ENCODE data around the gene RWDD4.

The RWDD4 gene

DNA sequence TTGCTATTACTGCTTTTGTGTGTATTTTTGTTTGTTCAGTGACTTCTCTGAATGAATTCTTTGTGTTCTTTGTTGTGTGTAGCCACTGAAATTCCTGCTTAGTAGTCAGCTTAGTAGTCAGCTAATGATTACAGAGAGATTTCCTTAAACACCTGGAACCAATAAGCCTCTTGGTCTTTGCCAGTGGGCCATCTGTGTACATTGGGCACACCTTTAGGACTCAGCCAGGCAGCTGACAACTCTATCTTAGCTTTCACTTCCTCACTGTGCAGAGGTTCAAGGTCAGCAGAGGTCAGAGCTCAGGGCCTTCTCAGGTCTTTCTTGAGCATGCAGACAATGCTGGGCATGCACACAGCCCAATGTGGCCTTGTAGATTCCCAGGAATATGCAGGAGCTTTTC lies 59.3 kb downstream of the RWDD4 start:
- no peak overlapping the region for H3K4me3 ChIP-seq (replicated peaks; ENCODE audit: low read depth, low read length)
- DNase-seq (ENCODE audit: extremely low read depth, low read depth), result no peak
- TF ChIP-seq, protein P1, sequence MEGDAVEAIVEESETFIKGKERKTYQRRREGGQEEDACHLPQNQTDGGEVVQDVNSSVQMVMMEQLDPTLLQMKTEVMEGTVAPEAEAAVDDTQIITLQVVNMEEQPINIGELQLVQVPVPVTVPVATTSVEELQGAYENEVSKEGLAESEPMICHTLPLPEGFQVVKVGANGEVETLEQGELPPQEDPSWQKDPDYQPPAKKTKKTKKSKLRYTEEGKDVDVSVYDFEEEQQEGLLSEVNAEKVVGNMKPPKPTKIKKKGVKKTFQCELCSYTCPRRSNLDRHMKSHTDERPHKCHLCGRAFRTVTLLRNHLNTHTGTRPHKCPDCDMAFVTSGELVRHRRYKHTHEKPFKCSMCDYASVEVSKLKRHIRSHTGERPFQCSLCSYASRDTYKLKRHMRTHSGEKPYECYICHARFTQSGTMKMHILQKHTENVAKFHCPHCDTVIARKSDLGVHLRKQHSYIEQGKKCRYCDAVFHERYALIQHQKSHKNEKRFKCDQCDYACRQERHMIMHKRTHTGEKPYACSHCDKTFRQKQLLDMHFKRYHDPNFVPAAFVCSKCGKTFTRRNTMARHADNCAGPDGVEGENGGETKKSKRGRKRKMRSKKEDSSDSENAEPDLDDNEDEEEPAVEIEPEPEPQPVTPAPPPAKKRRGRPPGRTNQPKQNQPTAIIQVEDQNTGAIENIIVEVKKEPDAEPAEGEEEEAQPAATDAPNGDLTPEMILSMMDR (IDR thresholded peaks at IDR 0.05; ENCODE audit: low read depth, low read length, missing control alignments), result no peak

DNA sequence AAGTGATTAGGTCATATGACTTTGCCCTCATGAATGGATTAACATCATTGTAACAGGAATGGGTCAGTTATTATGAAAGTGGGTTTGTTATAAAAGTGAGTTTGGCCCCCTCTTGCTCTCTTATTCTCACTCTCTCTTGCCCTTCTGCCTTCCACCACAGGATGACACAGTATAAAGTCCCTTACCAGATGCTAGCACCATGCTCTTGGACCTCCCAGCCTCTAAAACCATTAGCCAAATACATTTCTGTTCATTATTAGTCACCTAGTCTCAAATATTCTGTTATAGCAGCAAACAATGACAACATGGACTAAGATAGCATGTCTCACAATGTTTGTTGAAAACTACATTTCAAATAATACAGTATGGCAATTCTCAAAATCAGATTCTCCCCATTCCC lies 59.7 kb downstream of the RWDD4 start:
- TF ChIP-seq, protein P1 (IDR thresholded peaks at IDR 0.05; ENCODE audit: low read depth, low read length, missing control alignments), result no peak
- DNase-seq (ENCODE audit: extremely low read depth, low read depth), result no peak
- no peak overlapping the region for H3K4me3 ChIP-seq (replicated peaks; ENCODE audit: low read depth, low read length)

DNA sequence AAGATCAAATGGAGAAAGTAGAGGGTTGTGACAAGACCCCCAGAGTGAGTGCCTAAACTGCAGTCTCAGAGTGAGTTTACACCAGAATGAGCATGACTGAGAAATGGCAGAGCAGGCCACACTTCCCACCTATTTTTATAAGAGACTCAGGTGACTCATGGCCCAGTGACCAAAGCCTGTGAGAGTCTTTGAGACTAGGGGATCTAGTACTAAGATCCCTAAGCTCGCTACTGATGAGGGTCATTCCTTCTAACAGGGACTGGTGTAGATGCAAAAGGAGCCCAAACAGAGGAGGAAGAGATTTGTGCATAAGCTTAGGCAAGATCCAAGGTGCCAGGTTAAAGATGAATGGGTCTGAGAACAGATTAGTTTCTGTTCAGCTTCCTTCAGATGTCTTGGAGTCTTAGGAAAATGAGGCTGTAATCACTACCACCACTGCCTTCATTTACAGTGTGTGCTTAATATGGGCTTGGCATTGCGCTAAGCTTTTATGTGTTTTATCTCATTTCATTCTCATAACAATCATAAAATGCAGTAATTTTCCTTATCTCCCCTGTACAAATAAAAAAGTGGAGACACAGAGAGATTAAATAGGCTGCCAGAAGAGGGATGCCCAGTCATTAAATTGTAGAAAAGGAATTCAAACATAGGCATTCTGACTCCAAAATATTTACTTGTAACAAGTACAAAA lies 62.8 kb downstream of the RWDD4 start:
- DNase-seq (ENCODE audit: extremely low read depth, low read depth), result no peak
- H3K4me3 ChIP-seq (replicated peaks; ENCODE audit: low read depth, low read length), result no peak overlapping the region
- TF ChIP-seq, protein P1 (IDR thresholded peaks at IDR 0.05; ENCODE audit: low read depth, low read length, missing control alignments), result no peak

DNA sequence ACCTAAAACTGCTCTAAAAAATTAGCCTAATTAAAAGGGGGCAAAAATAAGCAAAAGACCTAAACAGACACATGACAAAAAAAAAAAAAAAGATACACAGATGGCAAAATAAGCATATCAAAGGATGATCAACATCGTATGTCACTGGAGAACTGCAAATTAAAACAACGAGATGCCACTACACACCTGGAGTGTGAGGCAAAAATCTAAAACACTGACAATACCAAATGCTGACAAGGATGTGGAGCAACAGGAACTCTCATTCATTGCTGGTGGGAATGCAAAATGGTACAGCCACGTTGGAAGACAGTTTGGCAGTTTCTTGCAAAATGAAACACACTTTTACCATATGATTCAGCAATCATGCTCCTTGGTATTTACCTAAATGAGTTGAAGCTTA lies 64.2 kb downstream of the RWDD4 start:
- DNase-seq (ENCODE audit: extremely low read depth, low read depth), result no peak
- no peak overlapping the region for H3K4me3 ChIP-seq (replicated peaks; ENCODE audit: low read depth, low read length)
- TF ChIP-seq, protein P1 (IDR thresholded peaks at IDR 0.05; ENCODE audit: low read depth, low read length, missing control alignments), result no peak

DNA sequence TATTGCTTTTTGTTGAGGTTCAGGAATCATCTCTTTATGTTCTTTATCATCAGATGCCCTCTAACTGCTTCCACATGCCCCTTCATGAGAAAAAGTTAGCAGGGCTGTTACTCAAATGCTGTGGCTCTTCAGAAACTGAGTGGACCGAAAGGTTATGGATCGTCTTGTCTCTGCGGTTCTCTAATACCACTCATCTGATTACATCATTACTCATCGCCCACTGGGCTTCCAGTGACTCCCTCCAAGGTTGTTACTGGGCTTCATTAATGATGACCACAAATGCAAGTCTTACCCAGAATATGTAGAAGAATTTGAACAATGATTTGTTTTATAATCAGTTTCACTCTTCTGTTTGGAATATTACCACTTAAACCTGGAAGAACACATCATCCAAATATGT lies 67.7 kb downstream of the RWDD4 start:
- TF ChIP-seq, protein P1 (IDR thresholded peaks at IDR 0.05; ENCODE audit: low read depth, low read length, missing control alignments), result no peak

More for the DNA sequence above, 67.7 kb downstream of the RWDD4 start:
- no peak overlapping the region for H3K4me3 ChIP-seq (replicated peaks; ENCODE audit: low read depth, low read length)
- no peak for DNase-seq (ENCODE audit: extremely low read depth, low read depth)
